Activated naive CD4-positive, alpha-beta T cell treated with anti-CD3 and anti-CD28 coated beads for 36 hours (primary cell): ENCODE measurements around the gene ELP2. TPM values are rescaled to one million over a fixed set of nuclear protein-coding genes. Genes with fewer than 3 reads are reported as not detected.

ENCODE experiments used
- CTCF ChIA-PET: fragments of 350-600 bp; sonication (Branson Sonifier 250); formaldehyde crosslinking; loops from one replicate; lab custom pipeline; 2021; ENCODE audit warnings: antibody characterized with exemption; lab: Charles Lee
- DNase-seq: peaks from one replicate; pipeline ENCODE4 v3.0.0-alpha.2; 2020
- H3K27ac Mint-ChIP-seq: one replicate; pipeline ENCODE4 v1.8.0; 2021; ENCODE audit warnings: mild to moderate bottlenecking, mixed read lengths
- H3K27me3 Mint-ChIP-seq: one replicate; pipeline ENCODE4 v1.8.0; 2021; ENCODE audit warnings: low read depth, mixed read lengths
- H3K36me3 Mint-ChIP-seq: one replicate; pipeline ENCODE4 v1.8.0; 2021; ENCODE audit warnings: low read depth, mixed read lengths
- H3K4me1 Mint-ChIP-seq: one replicate; pipeline ENCODE4 v1.8.0; 2021; ENCODE audit warnings: low read depth, mixed read lengths
- H3K4me3 Mint-ChIP-seq: one replicate; pipeline ENCODE4 v1.8.0; 2021; ENCODE audit warnings: mild to moderate bottlenecking, moderate library complexity, mixed read lengths
- H3K9me3 Mint-ChIP-seq: one replicate; pipeline ENCODE4 v1.8.0; 2021; ENCODE audit warnings: mixed read lengths
- intact Hi-C: fragments of 100-400 bp; cut with micrococcal nuclease; formaldehyde crosslinking; loops from one replicate; pipeline ENCODE4 v1.15.1; 2023
- total RNA-seq, 2 experiments: library from RNA; stranded (reverse); gene quantifications; one replicate each; pipeline ENCODE4 v1.2.3, GENCODE V29; 2021

The ELP2 gene
- total RNA-seq, 2 experiments from 2014 or later = 90.1 to 92.0 TPM

- Mint-ChIP-seq H3K27ac (no peak overlapping the region), H3K4me3 (no peak overlapping the region), H3K27me3 (no peaks in the 10 kb centered on the region), H3K4me1 (no peaks in the 10 kb centered on the region), H3K9me3 (peaks cover 6% of the 10 kb centered on the region), H3K36me3 (no peaks in the 10 kb centered on the region)
- no peak for DNase-seq
- intact Hi-C loops = no loop called here
- CTCF ChIA-PET = no interaction called here
Measured at GRCh38 chr18:36212301-36213171, 82.8 kb downstream of the ELP2 start.

GRCh38 chr18:36214811-36215210 is 85.1 kb downstream of the ELP2 start:
- no peak for DNase-seq
- Mint-ChIP-seq H3K4me1 (no peaks in the 10 kb centered on the region), H3K27ac (no peak overlapping the region), H3K27me3 (peaks cover 2% of the 10 kb centered on the region), H3K36me3 (no peaks in the 10 kb centered on the region), H3K4me3 (no peak overlapping the region), H3K9me3 (no peaks in the 10 kb centered on the region)
- intact Hi-C loops = no loop called here
- CTCF ChIA-PET = no interaction called here

- Mint-ChIP-seq H3K4me1 (no peaks in the 10 kb centered on the region), H3K36me3 (no peaks in the 10 kb centered on the region), H3K9me3 (no peaks in the 10 kb centered on the region), H3K27me3 (peaks cover 2% of the 10 kb centered on the region), H3K4me3 (no peak overlapping the region), H3K27ac (no peak overlapping the region)
- DNase-seq = no peak
- intact Hi-C loops = no loop called here
- CTCF ChIA-PET = no interaction called here
Measured at GRCh38 chr18:36215577-36215976, 85.9 kb downstream of the ELP2 start.

- H3K27me3 Mint-ChIP-seq = peaks cover 2% of the 10 kb centered on the region
- no peak for DNase-seq
- intact Hi-C loops = no loop called here
- no peaks in the 10 kb centered on the region for H3K4me1 Mint-ChIP-seq
- H3K27ac Mint-ChIP-seq = no peak overlapping the region
- H3K9me3 Mint-ChIP-seq = no peaks in the 10 kb centered on the region
- H3K4me3 Mint-ChIP-seq = no peak overlapping the region
- CTCF ChIA-PET = interaction anchor here (0.8 kb wide), 1 partner anchor 71 kb away, joined by 4 read pairs; no protein-coding TSS in a partner anchor
- no peaks in the 10 kb centered on the region for H3K36me3 Mint-ChIP-seq
Measured at GRCh38 chr18:36217348-36217747, 87.6 kb downstream of the ELP2 start.

- no peak for DNase-seq
- Mint-ChIP-seq H3K4me1 (no peaks in the 10 kb centered on the region), H3K27ac (no peak overlapping the region), H3K36me3 (peaks cover 5% of the 10 kb centered on the region), H3K27me3 (peaks cover 14% of the 10 kb centered on the region), H3K4me3 (no peak overlapping the region), H3K9me3 (peaks cover 20% of the 10 kb centered on the region)
- intact Hi-C loops = no loop called here
- CTCF ChIA-PET = interaction anchor here (0.8 kb wide), 1 partner anchor 159 kb away, joined by 5 read pairs; no protein-coding TSS in a partner anchor
Measured at GRCh38 chr18:36229188-36229587, 99.5 kb downstream of the ELP2 start.

Other genes starting within 250 kb of the ELP2 start
- gene RPRD1A, start 62.3 kb upstream of the ELP2 start, total RNA-seq = 10 to 100 TPM; 33.9 to 35.1 TPM
- 10 to 100 TPM; 15.4 to 15.7 TPM for gene SLC39A6, start 559 bp upstream of the ELP2 start, total RNA-seq
- gene MOCOS, start 57.6 kb downstream of the ELP2 start, total RNA-seq = not detected
- not detected for gene FHOD3, start 167.8 kb downstream of the ELP2 start, total RNA-seq